Right hindlimb (tissue), 1 donor: ENCODE data around the gene DCTN2.

Experiments used
- DNase-seq: peaks from one replicate; pipeline ENCODE4 v3.0.0-alpha.2; 2018

The DCTN2 gene

DNA sequence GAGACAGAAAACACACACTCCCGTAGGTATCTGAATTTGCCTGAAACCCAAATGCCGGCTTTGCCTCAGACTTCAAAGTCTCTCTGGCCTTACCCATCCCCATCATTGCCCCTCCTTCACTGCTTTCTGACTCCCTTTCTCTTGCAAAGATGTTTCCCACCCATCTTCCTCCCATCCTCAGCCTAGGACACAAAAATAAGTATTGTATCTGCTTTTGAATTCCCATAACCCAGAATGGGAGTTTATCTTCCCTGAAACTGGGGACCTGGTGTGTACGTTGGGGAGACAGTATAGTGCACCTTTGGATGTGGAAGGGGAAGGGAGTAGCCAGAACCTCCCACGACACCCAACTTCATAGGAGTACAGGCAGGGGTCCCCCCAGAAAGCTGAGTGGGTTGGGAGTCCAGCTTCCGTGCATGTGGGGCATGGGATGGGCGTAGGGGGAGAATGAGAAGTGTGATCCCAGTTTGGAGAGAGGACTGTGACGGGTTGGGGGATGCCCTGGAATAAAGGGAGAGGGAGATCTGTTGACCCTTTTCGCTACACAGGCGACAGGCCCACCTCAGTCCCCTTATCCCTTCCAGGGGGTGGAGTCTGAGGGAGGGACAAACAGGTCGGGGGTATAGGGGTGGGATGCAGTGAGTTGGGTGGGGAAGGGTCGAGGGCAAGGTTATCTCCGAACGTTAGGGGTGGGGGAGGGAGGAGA is 2.4 kb upstream of the DCTN2 start:
- DNase-seq = no peak

DNA sequence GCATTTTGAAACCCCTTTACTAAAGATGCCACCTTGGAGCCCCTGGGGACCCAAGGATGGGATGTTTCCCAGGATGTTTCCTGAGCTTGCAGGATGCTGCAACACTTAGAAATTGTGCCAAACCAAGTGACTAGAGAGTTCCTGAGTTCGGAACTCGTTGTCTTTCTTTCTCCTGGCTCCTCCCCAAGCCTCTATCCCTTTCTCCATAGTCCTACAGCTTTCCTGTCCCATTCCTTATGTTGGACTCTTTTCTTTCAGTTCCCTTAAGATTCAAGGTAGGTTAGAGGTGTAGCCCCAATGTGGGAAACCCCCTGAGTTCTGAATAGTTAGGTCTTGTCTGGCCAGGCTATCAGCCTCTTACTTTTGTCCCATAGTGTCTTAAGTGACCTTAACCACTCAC is 1.5 kb upstream of the DCTN2 start:
- DNase-seq = no peak

DNA sequence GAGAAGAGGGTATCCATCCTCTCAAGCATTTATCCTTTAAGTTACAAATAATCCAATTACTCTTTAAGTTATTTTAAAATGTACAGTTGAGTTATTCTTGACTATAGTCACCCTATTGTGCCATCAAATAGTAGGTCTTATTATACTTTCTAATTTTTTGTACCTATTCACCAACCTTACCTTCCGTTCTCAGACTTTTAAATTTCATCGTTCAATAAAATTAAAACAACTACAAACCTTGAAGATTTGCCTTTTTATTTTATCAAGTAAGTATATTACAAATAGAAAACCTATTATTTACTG is 972 bp upstream of the DCTN2 start:
- DNase-seq = no peak

DNA sequence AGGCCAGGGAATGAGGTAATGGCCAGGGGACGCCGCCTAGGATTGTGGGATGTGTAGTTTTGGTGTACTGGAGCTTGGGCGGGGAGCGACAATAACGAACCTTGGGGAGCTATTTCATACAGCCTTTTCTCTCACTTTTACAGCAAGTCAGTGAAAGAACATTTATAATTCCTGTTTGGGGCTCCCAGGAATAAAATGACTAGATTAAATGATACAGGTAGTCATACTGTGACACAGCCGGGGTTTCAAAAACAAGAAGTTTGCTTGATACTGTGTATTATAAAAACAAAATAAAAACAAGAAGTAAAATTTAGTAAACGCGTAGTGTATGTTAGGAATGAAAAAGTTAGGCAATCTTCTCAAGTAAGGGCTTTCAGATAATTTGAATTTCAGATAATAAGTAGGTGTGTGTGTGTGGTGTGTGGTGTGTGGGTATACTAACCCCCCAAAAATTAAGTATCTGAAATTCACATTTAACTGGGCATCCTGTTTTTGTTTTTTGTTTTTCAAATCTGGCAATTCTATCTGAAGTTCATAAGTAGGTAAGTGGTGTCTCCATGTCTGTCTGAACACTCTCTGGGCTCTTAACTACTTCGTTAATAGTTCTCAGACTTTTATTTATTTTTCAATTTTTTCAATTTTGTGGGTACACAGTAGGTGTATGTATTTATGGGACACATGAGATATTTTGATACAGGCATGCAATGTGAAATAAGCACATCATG is 458 bp upstream of the DCTN2 start:
- DNase-seq = no peak

DNA sequence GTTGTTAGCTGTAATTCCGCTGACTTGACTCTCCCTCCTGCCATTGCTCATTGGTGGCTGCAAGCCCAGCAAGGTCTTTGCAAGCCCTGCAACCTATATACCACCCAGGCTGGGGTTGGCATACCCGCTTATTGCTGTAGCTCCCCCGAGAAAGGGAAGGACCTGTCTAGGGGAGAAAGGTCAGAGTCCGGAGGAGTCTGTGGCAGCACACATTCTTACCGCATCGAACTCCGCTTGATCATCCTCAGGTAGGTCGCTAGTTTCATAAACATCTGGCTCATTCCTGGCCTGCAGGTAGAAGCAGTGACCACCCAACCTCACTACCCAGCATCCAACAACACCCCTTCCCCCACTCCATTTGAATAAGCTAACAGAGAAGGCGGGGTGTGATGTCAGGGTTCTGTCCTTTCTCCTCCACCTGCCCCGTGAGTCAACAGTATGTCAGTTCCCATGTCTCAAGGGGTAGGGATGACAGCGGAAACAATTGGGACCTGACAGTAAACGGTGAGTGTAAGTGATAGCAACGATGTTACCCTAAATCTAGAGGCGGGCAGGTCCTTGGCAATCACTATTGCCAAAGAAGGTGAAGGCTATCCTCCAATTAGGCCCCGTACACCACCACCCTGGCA is 1.1 kb downstream of the DCTN2 start:
- DNase-seq = no peak

DNA sequence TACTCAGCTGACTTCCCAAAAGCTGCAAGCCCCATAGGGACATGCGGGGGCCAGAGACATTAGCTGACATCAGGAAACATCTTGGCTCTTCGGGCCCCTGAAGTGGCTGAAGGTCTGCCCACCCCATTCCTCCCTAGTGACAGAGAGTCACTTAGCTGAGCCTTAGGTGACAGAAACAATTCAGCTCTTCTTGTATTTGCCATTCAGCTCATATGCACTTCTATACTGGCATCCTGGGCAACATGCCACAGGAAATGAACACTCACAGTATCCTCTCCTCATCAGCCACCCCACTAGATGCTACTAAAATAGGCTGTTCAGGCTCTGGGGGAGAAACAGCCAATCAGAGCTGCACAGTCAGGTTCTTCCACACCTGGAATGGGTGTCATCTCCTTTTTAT is 3.4 kb downstream of the DCTN2 start:
- DNase-seq = no peak

DNA sequence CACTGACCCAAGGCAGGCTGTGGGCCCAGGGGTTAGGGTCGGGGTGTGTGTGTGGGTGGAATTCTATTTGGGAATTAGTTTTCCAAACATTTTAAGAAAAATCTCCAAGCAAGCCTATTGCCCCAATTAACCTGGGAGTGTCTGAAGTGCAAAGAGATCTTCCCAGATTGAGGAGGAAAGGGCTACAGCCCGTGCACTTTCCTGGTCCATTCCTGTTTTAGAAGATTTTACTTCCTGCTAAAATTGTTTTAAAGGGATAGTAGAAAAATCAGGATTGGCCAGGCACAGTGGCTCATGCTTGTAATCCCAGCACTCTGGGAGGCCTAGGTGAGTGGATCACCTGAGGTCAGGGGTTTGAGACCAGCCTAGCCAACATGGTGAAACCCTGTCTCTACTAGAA is 5.3 kb downstream of the DCTN2 start:
- DNase-seq = no peak

DNA sequence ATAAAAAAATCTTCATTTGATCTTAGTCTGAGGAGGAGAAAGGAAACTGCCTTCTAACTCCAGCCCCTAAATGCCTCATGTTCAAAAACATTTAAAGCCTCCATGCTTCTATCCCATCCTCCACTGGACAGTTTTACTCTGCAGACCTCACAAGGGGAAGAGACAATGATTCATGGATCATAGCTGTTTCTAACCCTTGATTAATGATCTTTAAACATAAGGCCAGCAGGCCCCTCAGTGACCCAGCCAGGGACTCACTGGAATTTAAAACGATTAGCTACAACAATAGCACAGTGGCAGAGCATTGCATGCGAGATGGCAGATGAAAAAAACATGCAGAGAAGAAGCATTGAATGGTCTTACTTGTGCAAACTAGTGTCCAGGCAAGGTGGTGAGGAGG is 6.0 kb downstream of the DCTN2 start:
- no peak for DNase-seq

DNA sequence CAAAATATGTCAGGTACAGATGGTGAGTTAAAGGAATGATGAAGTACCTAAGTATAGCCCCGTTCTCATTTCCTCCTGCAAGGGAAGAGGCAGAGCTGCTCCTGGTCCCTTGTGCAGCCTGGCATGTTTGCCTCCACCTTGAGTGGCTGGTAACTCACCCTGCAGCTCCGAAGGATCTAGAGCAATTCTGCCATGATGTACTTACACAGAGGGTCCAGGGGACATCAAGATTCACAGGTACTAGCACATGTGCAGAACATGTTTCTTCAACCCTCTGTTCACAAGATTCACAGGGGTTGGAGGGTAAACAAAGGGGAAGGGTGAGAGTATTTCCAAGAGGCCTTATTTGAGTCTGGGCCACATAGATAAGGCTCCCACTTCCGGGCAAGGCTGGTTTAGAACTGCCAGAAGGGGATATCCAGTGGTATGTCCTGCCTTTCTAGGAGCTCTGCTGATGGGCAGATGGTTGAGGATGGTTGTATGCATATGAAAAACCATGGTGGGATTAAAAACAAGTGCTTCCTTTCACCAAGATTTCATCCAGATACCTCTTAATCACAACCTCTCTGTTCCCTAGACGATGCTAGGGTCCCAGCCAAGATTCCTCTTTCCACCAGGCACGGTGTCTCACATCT is 7.7 kb downstream of the DCTN2 start:
- DNase-seq = no peak

DNA sequence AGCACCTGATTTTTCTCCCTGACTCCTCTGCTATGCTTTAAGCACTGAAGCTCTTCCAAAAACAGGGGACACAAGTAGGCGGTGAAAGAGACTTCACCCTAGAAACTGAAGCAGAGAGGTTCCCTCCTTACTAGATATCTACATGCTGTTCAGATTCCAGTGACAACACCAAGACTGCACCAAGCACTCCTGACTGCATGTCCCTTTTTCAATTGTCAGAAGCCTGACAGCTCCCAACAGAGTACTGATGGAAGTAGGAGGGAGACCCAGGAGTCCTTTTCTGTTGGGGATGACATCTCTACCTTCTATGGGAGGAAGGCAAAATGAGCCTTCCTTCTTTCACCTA is 10.4 kb downstream of the DCTN2 start:
- DNase-seq = no peak

DNA sequence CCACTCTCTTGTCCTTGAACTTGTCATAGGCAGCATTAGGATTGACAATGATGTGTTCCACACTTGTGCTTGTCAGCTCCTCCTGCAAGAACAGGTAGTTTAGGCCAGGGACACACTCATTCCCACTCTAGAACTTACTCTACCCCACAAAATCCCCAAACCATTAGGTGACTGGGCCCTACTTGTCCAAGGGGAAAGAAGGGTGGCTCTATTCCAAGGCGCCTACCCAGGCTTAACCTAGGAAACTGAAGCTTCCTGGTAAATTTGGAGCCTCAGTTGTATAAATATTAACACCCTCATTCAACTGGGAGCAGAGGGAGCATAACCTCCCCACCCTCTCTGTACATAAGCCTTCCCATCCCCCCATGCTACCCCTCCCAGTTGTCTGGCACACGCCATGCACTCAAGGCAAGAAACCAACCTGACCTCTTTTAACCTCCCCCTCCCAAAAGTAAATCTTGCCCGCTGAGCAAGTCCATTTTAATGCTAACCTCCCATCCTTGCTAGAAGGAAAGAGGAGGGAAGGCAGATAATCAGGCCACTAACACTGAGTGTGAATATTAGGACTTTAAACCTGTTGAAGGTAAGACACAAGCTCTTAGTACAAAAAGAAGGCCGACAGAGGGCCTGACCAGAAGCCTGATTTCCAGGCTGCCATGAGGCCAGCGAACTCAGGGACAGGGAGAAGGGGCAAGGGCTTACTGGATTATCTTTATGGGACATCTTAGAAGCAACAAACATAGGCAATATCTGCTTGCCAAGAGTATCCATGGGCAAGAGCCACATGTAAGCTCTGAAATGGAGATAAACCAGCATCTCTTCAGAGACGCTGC is 11.0 kb downstream of the DCTN2 start:
- DNase-seq = no peak

DNA sequence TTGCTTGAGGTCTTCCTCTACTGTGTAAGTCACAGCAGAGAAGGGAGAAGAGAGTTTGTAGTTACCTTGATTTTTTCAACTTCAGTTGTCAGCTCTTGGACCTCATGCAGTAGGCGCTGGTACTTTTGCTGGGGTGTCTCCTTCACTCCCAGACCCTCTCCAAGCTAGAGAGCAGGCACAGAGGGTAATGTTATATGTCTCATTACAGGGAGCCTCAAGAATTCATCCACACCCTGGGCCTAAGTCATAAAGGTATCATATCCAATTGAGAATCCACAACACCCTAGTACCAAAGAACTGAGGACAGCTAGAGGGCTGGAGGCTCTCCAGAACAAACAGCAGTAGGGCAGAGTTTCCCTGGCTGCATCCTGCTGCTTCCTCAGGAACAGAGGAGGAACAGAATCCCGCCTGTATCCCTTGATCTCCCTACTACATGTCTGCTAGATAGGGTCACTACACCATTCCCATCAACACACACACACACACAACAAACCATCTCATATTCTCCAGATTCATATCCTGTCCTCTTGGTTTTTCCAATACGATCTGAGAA is 11.9 kb downstream of the DCTN2 start:
- DNase-seq = no peak

DNA sequence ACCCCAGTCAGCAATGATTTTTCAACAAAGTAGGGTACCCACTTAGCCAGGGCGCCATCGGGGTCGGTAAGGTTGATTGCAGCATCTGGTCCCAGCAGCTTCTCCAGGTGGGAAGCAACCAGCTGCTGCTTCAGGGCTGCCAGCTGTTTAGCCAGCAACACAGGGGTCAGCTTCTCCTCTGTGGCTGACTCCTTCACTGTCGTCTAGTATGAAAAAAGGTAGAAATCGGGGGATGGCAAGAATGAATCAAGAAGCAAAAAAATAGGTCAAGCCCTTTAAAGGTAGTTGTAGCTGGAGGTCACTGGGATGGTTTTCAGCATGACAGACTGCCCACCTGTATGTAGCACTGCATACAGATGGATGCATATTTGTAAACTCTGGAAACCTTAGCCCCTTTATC is 12.7 kb downstream of the DCTN2 start:
- no peak for DNase-seq

DNA sequence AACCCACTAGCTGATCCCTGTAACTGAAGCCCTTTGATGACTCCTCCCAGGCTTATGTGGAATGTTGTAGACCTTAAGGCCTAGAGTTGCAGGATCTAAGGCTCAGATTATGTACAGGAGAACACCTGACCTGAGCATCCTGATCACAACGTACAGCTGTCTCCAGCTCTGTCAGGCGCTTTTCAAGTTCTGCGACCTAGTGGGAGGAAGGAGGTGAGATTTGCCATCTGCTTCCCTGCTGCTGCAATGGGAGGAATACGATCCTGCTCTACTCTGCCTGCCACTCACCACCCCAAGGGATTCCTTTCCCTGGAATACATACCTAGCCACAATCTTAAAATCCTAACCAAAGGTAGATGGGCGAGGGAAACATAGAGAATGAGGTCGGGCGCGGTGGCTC is 13.9 kb downstream of the DCTN2 start:
- DNase-seq = no peak

DNA sequence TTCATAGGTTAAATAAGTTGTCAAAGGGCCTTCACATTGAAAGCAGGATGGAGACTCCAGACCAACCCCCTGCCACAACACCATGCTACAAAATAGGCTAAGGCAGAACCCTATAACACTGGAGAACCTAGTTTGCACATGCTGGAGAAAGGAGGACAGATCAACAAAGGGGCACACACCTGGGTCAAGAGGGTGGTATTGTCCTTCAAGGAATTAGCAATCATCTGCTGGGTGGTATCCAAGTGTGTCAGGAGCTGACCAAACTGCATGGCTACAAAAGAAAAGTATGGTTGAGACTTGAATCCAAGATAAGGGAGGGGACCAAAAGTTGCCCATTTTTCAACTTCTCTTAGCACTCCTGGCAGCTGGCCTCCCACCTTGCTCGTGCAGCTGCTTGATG is 15.2 kb downstream of the DCTN2 start:
- no peak for DNase-seq

DNA sequence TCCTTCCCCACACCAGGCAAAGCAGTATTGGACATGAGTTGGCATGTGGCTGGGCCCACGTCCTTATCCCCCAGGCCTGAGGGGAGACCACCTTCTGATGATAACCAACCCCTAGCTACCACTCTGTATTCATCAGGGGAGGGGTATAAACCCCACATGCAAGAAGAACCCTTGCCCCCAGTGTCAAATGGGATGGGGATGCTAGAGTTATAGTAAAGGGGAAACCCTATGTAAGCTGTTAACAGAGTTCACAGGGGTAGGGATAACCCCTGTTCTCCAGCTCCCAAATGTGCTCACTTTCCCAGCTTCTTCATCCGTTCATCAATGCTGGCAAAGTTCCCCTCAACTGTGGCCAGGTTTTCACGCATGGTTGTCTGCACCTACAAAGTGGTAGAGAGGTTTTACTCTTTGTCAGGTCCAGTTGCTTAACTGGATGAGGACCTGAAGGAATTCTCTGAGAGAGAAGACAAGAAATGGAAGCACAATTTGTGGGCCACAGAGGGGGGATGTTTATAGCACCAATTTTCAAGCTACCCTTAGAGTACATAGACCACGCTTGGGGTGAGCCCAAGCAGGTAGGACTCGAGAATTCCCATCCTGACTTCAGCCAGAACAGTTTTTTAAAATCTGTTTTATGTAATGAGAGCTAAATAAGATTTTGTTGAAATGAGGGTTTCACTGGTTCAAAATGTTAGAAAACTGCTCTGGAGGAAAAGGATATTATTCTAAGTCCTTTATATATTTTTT is 16.4 kb downstream of the DCTN2 start:
- DNase-seq = no peak

DNA sequence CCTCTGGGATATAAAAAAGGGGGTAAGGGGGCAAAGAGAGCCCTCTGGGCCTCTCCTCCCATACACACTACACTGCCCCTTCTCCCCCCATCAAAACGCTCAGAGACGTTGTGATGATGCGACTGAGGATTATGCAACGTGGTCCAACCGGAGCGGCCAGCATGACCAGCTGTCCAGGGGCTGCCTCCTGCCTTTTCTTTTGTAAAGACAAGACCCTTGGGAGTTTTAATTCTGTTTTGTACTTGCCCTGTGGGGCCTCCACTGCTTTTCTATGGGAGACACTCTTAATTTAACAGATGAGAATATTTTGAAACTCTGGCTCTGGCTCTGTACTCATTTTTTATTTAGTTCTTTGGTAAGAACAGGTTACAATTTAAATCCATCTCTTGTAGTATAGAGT is 17.2 kb downstream of the DCTN2 start:
- no peak for DNase-seq

DNA sequence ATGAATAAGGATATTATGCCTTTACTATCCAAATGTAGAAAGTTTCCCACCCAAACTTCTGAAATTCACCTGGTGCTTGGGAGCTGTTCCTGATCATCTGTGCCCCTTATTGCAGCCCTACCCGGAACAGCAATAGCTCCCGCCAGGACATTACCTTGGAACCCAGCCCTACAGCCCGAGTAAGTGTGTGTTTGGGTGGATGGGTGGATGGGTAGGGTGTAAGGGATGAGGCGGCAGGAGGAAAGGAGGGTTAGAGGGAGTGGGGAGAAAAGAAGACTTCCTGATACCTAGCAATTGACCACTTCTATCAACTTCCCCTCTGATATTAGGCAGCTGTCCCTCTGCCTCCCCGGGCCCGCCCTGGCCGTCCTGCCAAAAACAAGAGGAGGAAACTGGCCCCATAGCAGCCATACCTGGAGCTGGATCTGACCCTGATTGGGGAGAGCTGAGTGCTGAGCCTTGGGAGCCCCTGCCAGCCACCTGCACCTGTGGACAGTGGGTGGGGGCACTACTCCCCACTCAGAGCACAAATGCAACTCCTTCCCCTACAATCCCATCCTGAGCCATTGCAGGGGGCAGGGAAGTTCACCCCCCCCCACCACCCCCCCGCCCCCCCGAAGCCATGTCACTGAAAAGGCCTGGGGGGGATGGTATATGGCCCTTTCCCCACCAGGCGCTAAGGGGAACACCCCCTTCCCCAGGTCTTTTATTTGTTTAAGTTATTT is 18.0 kb downstream of the DCTN2 start:
- DNase-seq = no peak

DNA sequence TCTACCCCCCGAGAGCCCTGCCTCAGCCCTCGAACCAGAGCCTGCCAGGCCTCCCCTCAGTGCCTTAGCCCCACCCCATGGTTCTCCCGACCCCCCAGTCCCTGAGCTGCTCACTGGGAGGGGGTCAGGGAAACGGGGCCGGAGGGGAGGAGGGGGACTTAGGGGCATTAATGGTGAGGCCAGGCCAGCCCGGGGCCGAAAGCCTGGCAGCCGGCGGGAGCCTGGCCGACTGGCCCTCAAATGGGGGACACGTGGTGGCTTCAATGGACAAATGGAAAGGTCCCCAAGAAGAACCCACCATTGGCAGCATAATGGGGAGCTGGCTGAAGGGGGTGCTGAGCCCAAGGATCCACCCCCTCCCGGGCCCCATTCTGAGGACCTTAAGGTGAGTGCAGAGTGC is 18.8 kb downstream of the DCTN2 start:
- no peak for DNase-seq

DNA sequence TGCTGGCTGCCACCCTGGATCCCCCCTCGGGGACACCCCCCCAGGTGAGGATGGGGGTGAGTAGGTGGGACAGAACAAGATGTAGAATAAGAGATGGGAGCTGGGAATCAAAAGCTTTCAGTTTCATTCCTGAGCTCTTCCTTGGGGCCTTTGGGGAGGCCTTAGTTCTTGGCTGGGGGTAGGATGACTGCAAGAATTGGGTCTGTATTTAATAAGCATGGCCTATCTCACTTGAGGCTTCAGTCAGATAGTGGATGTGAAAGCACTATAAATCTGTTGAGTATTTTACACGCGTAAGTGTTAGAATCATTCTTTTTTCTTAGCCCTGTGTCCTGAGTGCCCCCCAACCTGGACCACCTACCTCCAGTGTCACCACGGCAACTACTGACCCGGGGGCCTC is 19.8 kb downstream of the DCTN2 start:
- no peak for DNase-seq

DNA sequence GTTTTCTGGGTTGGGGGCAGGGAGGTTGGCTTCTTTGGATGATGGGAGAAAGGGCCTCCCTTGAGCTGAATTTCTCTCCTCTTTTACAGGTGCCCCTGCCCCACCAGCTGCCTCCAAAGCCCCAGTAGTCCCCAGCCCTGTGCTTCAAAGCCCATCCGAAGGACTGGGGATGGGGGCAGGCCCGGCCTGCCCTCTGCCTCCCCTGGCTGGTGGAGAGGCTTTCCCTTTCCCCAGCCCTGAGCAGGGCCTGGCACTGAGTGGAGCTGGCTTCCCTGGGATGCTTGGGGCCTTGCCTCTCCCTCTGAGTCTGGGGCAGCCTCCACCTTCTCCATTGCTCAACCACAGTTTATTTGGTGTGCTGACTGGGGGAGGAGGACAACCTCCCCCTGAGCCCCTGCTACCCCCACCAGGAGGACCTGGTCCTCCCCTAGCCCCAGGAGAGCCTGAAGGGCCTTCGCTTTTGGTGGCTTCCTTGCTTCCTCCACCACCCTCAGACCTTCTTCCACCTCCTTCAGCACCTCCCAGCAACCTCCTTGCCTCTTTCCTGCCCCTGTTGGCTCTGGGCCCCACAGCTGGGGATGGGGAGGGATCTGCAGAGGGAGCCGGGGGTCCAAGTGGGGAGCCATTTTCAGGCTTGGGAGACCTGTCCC is 20.4 kb downstream of the DCTN2 start:
- no peak for DNase-seq
